GM21717 (cell line): Measurements from ENCODE around the gene GPHN.

Experiments
- ATAC-seq: cut with Tn5 transposase; IDR thresholded peaks from one replicate; pipeline ENCODE4 v1.9.1; 2021; ENCODE audit warnings: mild to moderate bottlenecking, moderate library complexity; ENCODE audit not compliant: unreplicated experiment

GPHN gene

GRCh38 chr14:66507722-66508546 is at the start of gene GPHN:
Gene GPHN, plus strand, starts transcription at chr14:66508147.
- peak; percentile 85 for ATAC-seq

DNA sequence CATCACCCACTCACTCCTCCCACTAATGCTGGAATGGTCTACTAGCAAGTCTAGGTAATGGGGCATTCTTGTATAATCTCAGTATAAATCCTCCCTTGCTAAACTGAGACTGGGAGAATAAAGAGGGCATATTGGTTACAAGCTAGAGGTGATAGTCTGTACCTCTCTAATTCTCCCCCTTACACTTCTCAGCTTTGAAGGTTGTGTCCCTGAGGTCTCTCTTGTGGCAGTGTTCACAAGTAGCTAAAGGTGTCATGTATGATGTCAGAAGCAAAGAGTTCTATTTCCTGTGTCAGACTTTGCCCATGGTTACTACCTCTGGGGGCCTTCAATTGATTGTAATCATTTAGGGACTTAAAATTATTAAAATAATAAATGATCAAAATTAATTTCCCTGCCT is 48.3 kb upstream of the GPHN start:
- no peak for ATAC-seq

DNA sequence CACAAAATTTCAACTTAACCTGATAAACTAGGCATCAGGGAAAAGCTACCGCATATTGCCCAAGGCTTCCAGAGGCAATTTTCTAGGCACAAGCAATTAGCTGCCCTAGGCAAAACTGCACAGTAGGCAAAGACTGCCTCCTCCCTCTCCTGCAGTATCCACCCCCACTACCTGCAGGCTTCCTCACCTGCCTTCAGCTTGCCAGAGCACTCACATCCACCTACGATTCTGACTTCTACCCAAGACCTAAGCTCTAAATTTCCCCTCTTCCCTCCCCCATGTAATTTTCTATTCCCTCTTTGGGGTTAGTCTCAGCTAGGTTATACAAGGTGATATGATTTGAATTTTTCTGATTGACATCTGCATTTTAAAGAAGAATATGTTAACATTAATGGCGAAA is 43.7 kb upstream of the GPHN start:
- no peak for ATAC-seq

GRCh38 chr14:66468778-66469367 is 39.1 kb upstream of the GPHN start:
- ATAC-seq: no peak

DNA sequence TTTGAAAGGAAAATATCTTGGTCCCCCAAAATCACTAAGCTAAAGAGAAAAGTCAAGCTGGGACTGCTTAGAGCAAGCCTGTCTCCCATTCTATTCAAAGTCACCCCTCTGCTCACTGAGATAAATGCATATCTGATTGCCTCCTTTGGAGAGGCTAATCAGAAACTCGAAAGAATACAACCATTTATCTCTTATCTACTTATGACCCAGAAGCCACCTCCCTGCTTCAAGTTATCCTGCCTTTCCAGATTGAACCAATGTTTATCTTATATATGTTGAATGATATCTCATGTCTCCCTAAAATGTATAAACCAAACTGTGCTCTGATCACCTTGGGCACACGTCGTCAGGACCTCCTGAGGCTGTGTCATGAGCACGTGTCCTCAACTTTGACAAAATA is 36.4 kb upstream of the GPHN start:
- ATAC-seq: no peak

- no peak for ATAC-seq
These were observed 35.7 kb upstream of the GPHN start for GRCh38 chr14:66472251-66472650.

DNA sequence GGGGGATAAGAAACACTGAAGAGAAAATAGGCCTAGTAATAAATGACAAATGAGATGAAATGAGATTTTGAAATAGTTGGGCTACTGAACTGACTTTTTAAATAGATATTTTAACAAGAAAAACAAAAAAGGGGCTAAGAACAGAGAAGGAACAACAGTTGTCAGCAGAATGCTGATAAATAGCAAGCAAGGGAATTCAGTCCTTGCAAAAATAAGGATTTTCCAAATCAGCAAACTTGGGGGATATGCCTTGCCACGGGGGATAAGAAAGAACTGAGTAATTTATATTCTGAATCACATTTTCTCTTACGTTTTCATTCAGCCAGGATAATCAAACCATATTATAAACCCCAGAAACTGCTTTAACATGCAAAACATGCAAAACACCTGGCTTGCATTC is 34.7 kb upstream of the GPHN start:
- no peak for ATAC-seq

GRCh38 chr14:66476964-66477363 is 31.0 kb upstream of the GPHN start:
- ATAC-seq: no peak

DNA sequence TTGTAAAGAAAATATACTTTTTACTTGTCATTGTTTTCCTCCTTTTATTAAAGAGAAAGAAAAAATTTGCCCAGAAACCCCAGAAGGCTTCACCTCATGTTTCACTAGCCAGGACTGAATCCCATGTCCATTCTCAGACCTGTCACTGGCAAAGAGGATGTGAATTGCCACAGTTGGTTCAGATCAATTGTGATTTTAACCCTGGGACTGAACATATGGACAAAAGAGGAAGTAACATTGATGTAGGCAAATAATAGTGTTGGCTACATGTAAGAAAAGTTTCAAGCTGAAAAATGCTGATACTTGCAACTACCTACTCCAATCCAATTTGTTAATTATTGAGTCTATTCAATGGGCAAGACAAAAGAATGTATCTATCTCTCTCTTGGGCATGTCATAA is 30.4 kb upstream of the GPHN start:
- no peak for ATAC-seq

GRCh38 chr14:66482873-66483272 is 25.1 kb upstream of the GPHN start:
- ATAC-seq: no peak

DNA sequence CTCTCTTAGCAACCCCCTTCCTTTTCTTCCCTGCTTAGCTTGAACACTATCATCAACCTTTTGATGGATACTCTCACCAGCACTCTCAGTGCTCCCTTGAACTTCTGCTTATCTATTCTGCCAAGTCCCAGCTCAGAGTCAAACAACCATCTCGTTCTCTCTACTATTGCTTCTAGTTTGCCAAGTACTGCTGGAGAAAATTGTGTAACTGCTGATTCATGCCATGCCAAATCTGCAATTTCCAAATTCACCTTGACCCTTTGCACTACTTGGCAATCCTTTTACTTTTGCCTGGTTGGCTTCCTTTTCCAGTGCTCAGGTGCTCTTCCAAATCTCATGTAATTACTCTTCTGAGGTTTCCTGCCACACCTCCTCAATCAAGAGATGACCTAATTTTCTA is 24.6 kb upstream of the GPHN start:
- no peak for ATAC-seq

- no peak for ATAC-seq
These were observed 22.9 kb upstream of the GPHN start for GRCh38 chr14:66485029-66485428.

GRCh38 chr14:66485910-66486421 is 22.0 kb upstream of the GPHN start, which contains the start of gene CCDC196:
Gene CCDC196, plus strand, starts transcription at chr14:66486371. Its CDS starts 132 bp downstream, at chr14:66486503.
- ATAC-seq: no peak

DNA sequence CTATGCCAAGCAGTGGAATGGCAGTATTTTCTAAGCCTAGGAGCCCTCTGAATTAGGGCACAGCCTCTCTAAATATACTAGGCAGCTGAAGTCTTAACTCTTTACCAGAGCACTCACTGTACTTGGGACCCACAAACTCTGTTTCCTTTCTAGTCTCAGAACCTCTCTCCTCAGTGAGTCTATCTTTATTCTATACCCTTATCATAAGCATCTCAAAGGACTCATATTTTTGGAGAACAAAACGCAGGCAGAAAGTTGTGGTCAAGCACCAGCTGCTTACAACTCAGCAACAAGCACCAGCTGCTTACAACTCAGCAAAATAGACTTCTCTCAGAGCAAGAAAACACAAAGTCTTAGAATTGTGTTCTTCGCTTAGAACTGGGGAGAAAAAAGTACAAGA is 20.8 kb upstream of the GPHN start:
- ATAC-seq: no peak

DNA sequence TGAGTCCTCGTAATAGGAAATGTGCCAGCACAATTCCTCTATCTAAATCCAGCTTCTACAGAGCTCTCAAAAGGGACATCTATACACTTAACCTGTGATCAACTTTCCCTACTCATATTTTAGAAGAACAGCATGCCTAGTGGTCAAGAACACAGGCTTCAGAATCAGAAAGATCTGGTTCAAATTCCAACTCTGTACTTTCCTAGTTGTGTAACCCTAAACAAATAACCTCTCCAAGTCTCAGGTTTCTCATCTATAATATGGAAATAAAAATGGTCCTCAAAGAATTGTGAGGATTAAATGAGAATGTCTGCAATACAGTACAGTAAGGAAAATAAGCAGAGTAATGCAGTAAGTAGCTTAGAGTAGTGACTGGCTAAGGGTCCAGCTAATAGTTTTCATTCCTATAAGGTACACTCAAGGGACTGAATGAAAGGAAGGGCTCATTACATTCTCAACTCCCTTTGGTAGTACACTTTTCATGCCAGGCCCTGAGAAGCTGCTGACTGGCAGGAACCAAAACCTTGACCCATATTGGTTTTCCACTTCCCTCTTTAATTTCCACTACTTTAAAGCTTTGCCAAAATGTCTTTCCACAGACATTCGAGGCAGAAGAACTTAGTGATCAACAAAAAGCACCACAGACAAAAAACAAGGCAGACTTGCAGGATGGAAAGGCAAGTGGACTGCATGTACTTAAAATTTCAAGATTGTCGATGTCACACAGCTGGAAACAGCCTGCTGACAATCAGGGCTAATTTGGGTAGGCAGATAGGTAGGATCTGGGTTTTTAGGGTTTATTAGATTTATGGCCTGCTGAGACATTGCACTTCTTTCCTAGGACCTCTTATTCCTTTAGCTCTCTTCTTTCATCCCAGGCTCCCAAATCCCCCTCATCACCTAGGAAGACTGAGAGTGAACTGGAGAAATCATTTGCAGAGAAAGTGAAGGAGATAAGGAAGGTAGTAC is 17.5 kb upstream of the GPHN start:
- no peak for ATAC-seq

- no peak for ATAC-seq
These were observed 14.2 kb upstream of the GPHN start for GRCh38 chr14:66493750-66494149.

- no peak for ATAC-seq
These were observed 12.5 kb upstream of the GPHN start for GRCh38 chr14:66495218-66496098.

DNA sequence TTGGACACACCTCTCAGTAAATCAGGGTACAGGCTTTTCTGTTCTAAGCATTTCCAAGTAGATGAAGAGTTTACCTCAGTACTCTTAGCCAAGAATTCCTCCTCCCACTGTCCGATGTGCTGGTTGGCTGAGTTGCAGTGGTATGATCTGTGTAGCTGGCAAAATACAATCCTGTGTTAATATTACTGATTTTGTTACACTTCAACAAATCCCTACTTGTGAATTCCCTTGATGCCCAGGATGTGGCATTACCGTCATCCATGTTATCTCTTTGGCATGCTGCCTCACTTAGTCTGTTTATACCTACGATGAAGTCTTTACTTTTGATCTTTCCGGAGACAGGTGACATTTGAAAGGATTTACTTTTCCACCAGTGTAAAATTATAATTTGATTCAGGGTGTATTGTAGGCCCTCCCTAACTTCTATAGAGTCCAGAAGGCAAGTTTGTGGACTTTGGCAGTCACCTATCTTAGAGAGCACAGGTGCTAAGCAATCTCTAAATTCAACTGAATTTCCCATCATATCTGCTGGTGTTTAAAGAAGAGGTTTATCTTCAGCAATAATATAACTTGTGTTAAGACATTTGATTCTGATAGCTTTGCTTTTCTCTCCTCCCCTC is 11.6 kb upstream of the GPHN start:
- no peak for ATAC-seq

DNA sequence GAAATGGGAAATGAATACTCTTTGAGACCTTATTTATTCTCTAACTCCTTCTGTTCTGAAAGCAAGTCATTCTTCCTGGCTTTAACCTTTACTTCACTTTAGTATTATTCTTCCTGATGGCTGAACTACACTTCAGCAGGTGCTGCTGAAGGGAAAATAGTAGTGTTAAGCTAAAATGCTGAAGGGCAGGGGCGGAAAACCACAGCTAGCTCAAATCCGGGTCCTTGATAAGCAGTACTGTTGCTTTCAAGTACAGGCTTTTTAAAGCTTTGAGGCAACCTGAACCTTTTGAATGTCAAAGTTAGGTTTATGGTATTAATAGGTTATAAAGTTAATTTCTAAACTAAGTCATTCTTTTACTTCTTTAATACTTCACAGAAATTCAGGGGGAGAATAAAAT is 11.0 kb upstream of the GPHN start:
- ATAC-seq: no peak

DNA sequence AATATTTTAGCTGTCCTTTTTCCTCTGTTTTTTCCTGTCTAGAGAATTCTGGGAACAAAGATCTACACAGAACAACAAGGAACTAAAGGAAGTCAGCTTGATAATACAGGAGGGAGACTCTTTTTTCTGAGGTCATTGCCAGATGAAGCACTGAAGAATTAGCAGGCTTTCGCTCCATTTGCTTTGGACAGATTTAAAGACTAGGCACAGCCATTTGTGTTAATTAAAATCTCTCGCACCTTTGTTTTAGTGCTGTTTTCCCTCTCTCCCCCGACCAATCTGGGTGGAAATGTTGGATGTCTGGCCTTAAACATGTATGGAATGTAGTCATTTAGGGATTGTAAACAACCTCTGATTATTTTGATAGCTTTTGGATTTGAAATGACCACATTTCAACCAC is 9.6 kb upstream of the GPHN start:
- ATAC-seq: no peak
